ENCODE results near the gene MLPH.

DNA sequence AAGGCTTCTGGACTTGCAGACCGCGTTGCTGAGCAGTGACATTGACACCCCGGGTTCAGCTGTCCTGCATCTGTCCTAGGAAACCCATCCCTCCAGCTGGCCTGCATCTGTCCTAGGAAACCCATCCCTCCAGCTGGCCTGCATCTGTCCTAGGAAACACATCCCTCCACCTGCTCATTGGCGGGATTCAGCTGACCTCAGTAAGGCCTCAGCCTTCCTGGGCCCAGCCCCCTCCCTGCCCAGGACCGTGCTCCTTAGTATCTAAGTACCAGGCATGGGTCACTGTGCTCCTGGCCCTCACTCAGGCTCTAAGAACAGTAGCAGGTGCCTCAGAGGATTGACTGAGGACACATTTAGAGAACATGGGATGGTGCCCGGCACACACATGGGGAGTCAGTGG lies 1.2 kb downstream of the MLPH start:
- TF ChIP-seq, protein P1, sequence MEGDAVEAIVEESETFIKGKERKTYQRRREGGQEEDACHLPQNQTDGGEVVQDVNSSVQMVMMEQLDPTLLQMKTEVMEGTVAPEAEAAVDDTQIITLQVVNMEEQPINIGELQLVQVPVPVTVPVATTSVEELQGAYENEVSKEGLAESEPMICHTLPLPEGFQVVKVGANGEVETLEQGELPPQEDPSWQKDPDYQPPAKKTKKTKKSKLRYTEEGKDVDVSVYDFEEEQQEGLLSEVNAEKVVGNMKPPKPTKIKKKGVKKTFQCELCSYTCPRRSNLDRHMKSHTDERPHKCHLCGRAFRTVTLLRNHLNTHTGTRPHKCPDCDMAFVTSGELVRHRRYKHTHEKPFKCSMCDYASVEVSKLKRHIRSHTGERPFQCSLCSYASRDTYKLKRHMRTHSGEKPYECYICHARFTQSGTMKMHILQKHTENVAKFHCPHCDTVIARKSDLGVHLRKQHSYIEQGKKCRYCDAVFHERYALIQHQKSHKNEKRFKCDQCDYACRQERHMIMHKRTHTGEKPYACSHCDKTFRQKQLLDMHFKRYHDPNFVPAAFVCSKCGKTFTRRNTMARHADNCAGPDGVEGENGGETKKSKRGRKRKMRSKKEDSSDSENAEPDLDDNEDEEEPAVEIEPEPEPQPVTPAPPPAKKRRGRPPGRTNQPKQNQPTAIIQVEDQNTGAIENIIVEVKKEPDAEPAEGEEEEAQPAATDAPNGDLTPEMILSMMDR (IDR thresholded peaks at IDR 0.05): no peak
- TF ChIP-seq POLR2A (IDR thresholded peaks at IDR 0.05): no peak
